Left cardiac atrium (tissue), 4 donors: ENCODE results near the gene CASK. TPM values are rescaled to one million over a fixed set of nuclear protein-coding genes. Genes with fewer than 3 reads are reported as not detected.

Source experiments
- ATAC-seq, 2 donors: fragments of 200-7000 bp; cut with Tn5 transposase; one replicate each; pipeline ENCODE4 v1.9.1; 2020; ENCODE audit warnings: mild to moderate bottlenecking in 2 of 2, moderate library complexity in 2 of 2
- DNase-seq: peaks from one replicate; pipeline ENCODE4 v3.0.0-alpha.2; 2020
- intact Hi-C, 2 donors: fragments of 100-400 bp; cut with DNase I; formaldehyde crosslinking; loops; one replicate each; pipeline versions ENCODE4 v1.14.1 to v1.15.1; 2022 to 2023
- long read RNA-seq: library from polyadenylated mRNA; unstranded; transcript quantifications from one replicate; pipeline ENCODE4 v2.0.0, GENCODE V29; 2021
- total RNA-seq, 2 donors: library from RNA; stranded (reverse); fragmentation: NEBNext Ultra II Directional; extraction: Animal tissue kit (Norgen Biotek cat#: 25700); gene quantifications; one replicate each; pipeline ENCODE4 v1.2.1, GENCODE V29; 2021
- donor health status: DM: no; HTN: yes; CAD: no.
- donor health status: DM: no; HTN: yes; CAD: no; lungs with severe emphysema.
- donor health status: DM: yes; HTN: yes; CAD: no.
- donor health status: Dilated cardiomyopathy.

Gene CASK, protein sequence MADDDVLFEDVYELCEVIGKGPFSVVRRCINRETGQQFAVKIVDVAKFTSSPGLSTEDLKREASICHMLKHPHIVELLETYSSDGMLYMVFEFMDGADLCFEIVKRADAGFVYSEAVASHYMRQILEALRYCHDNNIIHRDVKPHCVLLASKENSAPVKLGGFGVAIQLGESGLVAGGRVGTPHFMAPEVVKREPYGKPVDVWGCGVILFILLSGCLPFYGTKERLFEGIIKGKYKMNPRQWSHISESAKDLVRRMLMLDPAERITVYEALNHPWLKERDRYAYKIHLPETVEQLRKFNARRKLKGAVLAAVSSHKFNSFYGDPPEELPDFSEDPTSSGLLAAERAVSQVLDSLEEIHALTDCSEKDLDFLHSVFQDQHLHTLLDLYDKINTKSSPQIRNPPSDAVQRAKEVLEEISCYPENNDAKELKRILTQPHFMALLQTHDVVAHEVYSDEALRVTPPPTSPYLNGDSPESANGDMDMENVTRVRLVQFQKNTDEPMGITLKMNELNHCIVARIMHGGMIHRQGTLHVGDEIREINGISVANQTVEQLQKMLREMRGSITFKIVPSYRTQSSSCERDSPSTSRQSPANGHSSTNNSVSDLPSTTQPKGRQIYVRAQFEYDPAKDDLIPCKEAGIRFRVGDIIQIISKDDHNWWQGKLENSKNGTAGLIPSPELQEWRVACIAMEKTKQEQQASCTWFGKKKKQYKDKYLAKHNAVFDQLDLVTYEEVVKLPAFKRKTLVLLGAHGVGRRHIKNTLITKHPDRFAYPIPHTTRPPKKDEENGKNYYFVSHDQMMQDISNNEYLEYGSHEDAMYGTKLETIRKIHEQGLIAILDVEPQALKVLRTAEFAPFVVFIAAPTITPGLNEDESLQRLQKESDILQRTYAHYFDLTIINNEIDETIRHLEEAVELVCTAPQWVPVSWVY
- total RNA-seq, result 10 to 100 TPM; 15.0 to 23.2 TPM
- long read RNA-seq, partial matches to known transcripts, result 1 of 3 reads
- long read RNA-seq, other reads (novel, unspliced or antisense), result 2 of 3 reads

DNA sequence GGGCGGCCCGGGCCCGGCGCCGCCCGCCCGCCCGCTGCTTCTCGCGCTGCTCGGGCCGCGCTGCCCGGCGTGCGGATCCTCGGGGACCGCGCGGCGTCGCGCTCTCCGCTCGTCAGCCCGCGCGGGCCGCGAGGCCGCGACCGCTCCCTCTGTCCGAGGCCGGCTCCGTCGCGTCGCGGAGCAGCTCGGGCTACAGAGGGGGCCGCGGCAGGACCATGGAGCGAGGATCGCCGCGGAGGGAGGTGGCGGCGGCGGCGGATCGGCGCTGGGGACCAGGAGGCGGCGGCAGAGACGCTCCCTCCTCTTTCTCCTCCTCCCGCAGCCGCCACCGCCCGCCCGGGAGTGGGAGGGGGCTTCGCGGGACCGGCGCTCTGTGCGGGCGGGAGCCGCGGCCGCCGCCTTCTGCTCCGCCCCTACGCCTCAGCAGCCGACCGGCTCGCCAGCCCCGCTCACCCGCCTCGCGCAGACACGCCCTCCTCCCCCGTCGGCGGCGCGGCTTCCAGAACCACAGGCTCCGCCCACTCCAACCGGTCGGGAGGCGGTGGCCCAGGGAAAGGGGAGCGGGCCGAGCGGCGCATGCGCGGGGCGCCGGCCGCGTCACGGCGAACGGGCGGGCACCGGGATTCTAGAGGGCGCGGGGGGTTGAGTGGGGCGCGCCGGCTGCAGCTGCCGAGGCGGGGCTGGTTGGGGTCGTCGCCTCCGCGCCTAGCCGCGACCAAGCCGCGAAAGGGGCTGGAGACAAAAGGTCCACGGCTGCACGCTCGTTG lies at the start of gene CASK:
Gene CASK, minus strand, starts transcription at position 344 of the 767 bp plus-strand sequence. CDS start 566 bp downstream, outside the sequence.
- DNase-seq (peak; percentile 92), ATAC-seq (peak; percentile 98 to 99)
- intact Hi-C loops, result no loop called here

DNA sequence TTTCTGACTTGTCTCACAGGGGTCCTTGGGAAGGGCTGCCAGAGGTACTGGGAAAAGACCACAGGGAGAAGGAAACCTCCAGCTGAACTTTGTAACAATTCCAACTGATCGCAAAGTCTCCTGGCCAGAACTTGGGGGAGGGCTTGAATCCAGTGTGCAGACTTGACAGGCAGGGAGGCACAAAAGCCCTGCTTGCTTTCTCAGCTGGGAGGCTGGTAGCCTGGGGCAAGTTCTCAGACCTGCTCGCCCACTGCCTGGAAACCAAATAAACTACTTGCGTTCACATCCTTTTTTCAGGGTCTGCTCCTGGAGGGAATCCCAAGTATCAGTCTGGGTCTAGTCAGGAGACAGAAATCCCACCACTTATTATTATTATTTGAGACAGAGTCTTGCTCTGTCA lies 48.0 kb upstream of the CASK start:
- no peak for DNase-seq
- intact Hi-C loops, result no loop called here
- no peak for ATAC-seq

- intact Hi-C loops, result no loop called here
- DNase-seq (no peak), ATAC-seq (no peak)
Measured at GRCh38 chrX:41970419-41970818, 47.1 kb upstream of the CASK start.

DNA sequence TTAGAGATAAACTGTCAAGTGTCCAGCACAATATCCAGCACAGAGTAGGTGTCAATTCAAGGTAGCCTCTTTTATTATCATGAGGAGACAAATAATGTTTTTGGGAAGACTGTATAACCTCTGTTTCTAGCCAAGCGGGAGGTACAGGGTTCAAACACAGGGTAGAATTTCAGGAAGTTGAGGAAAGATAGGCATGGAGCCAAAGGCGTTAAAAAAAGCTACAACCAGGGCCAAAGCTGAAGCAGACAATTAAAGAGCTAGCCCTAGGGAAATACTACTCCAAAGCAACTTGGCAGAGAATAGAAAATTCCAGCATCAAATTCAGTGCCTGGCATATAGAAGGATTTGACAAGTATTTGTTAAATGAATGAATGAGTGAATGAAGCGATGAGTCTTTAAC lies 40.0 kb upstream of the CASK start:
- no peak for ATAC-seq
- intact Hi-C loops, result no loop called here
- no peak for DNase-seq

GRCh38 chrX:41960142-41960541 lies 36.8 kb upstream of the CASK start:
- no peak for DNase-seq
- intact Hi-C loops, result no loop called here
- no peak for ATAC-seq

DNA sequence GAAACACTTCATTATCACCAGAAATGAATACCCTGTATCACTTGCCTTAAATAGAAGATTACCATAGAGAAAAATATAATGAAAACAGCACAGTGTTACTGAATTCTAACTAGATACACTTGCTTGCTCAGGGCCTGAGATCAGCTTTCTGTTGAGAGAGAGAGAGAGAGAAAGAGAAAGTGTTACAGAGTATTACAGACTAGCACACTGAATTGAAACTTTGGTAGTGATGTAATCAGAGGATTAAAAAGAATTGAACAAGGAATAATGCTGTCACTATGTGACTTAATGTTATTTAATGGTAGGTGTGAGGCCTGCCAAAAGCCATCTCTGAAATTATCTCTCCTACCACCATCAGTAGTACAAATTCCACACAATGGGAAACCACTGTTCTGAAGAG lies 35.5 kb upstream of the CASK start:
- no peak for ATAC-seq
- intact Hi-C loops, result no loop called here
- no peak for DNase-seq

DNA sequence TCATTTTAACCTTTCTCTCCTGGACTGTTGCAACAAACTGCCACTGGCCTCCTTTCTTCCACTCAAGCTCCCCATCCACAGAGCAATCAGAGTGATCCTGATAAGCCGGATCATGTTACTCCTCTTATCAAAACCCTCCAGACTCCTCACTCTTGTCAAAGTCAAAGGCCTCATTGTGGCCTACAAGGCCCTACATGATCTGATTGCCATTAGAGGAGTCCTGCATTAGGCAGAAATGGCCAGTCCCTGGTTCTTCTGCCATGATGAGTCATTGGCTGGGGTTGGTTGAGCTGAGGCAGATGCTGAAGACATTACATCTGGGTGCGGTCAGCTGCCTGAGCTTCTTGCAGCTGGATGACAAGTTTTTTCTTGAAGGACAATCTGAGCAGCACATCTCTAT lies 32.7 kb upstream of the CASK start:
- intact Hi-C loops, result no loop called here
- DNase-seq (no peak), ATAC-seq (no peak)

DNA sequence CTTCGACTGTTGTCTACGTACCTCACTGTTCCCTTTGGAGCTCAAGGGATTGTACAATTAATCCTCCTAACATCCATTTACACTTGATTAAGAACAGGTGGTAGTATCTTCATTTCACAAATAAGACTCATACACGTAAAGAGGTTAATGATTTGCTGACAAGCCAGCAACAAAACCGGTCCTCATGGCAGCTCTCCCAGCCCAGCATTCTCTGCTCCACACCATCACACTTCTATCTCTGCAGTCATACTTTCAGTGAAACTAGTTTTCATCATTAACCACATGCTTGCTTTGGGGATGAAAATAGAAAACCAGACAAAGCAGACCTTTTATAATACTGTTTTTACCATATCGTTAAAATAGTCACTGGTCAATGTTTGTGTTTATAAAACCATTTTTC lies 28.7 kb upstream of the CASK start:
- DNase-seq, result no peak
- intact Hi-C loops, result no loop called here
- no peak for ATAC-seq

GRCh38 chrX:41946989-41947612 lies 23.7 kb upstream of the CASK start:
- intact Hi-C loops, result no loop called here
- no peak for ATAC-seq
- no peak for DNase-seq

- intact Hi-C loops, result no loop called here
- DNase-seq, result no peak
- no peak for ATAC-seq
Measured at GRCh38 chrX:41946235-41946634, 22.9 kb upstream of the CASK start.

GRCh38 chrX:41935832-41936231 lies 12.5 kb upstream of the CASK start:
- no peak for ATAC-seq
- DNase-seq, result no peak
- intact Hi-C loops, result no loop called here

DNA sequence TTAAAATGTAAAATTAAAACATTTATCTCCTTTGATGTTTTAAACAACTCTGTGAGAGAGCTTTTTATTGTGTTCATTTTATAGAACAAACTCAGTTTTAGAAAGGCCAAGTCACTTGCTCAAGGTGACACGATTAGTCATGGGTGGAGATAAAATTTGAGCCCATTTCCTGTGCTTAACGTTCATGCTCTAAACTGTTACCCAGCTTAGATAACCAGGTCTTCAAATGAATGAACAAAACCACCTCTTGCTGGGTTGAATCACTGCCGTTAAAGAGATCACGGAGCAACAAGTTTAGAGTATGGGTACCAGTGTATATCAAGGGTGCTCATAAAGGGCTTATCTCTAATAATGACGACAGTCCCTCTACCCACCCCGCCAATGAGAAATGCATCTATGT lies 10.2 kb upstream of the CASK start:
- DNase-seq (no peak), ATAC-seq (no peak)
- intact Hi-C loops, result no loop called here

- ATAC-seq (no peak), DNase-seq (no peak)
- intact Hi-C loops, result no loop called here
Measured at GRCh38 chrX:41932885-41933284, 9.5 kb upstream of the CASK start.

DNA sequence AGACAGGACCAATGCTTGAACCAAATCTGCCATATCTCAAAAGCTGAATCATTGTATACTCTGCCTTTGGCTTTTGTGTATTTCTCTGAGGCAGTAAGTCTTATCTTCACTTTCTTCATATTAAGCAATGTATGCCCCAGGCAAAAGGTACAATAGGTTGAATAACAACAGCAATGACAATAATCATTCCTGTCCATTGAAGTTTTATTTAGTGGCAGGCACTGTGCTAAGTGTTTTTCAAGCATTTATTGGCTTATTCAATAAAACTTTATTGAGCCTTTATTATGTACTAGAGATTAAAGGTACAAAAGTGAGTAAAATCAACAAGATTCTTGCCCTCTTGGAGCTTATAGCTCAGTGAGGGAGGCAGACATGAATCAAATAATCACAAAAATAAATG lies 8.2 kb upstream of the CASK start:
- intact Hi-C loops, result no loop called here
- DNase-seq, result no peak
- no peak for ATAC-seq

GRCh38 chrX:41923978-41924683 lies 777 bp upstream of the CASK start:
- intact Hi-C loops, result no loop called here
- ATAC-seq, result peak in 1 of 2 donors; percentile 44
- no peak for DNase-seq

GRCh38 chrX:41922431-41923151 lies 763 bp downstream of the CASK start:
- peak in 1 of 2 donors; percentile 1 for ATAC-seq
- peak; percentile 37 for DNase-seq
- intact Hi-C loops, result no loop called here

- ATAC-seq (no peak), DNase-seq (no peak)
- intact Hi-C loops, result no loop called here
Measured at GRCh38 chrX:41921492-41922430, 1.6 kb downstream of the CASK start.
